LNCAP (cell line): ENCODE results near the gene GLYAT.

Source experiments
- TF ChIP-seq, protein P1 (sequence below): fragments of 450-650 bp; IDR thresholded peaks from 2 replicates; pipeline ENCODE4 v1.5.1; 2017; ENCODE audit warnings: mild to moderate bottlenecking

GLYAT gene

GRCh38 chr11:58763120-58763490 is 31.4 kb upstream of the GLYAT start:
- TF ChIP-seq, protein P1, sequence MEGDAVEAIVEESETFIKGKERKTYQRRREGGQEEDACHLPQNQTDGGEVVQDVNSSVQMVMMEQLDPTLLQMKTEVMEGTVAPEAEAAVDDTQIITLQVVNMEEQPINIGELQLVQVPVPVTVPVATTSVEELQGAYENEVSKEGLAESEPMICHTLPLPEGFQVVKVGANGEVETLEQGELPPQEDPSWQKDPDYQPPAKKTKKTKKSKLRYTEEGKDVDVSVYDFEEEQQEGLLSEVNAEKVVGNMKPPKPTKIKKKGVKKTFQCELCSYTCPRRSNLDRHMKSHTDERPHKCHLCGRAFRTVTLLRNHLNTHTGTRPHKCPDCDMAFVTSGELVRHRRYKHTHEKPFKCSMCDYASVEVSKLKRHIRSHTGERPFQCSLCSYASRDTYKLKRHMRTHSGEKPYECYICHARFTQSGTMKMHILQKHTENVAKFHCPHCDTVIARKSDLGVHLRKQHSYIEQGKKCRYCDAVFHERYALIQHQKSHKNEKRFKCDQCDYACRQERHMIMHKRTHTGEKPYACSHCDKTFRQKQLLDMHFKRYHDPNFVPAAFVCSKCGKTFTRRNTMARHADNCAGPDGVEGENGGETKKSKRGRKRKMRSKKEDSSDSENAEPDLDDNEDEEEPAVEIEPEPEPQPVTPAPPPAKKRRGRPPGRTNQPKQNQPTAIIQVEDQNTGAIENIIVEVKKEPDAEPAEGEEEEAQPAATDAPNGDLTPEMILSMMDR, result no peak

DNA sequence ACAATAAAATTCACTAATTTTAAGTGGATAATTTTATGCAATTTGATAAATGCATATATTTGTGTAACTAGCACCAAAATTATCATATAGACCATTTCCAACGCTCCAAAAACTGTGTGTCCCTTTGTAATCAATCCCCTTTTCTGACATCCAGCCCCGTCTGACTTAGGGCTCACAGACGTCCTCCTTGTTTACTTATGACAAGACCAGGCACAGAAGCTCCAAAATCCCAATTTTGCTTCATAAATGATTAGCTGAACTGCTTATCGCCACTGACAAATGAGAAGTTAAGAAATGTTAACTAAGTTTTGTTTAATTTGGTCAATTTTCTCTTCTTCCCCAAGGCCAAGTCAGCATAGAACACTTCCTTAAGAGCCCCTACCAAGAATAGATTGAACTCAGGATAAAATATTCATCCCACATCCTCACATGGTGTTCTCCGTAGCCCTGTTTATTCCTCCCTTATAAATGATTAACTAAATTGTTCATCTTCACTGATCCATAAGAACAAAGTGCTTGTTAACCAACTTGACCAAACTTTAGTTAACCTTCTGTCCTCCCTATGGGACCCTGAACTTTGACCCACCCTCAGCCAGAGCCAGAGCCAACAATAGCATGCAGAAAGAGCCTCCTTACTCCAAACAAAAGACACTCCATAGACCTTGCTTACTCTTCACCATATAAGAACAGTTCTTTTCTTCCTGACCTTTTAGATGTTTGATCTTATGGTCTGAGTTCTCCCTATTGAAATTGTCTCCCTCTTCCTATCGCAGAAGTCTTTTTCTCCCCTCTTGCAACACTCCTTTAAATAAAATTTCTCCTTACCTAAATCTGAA is 30.8 kb upstream of the GLYAT start:
- TF ChIP-seq, protein P1, result no peak

GRCh38 chr11:58757439-58757838 is 25.7 kb upstream of the GLYAT start:
- TF ChIP-seq, protein P1, result no peak

- TF ChIP-seq, protein P1, result no peak
Measured at GRCh38 chr11:58745705-58746364, 14.1 kb upstream of the GLYAT start.

DNA sequence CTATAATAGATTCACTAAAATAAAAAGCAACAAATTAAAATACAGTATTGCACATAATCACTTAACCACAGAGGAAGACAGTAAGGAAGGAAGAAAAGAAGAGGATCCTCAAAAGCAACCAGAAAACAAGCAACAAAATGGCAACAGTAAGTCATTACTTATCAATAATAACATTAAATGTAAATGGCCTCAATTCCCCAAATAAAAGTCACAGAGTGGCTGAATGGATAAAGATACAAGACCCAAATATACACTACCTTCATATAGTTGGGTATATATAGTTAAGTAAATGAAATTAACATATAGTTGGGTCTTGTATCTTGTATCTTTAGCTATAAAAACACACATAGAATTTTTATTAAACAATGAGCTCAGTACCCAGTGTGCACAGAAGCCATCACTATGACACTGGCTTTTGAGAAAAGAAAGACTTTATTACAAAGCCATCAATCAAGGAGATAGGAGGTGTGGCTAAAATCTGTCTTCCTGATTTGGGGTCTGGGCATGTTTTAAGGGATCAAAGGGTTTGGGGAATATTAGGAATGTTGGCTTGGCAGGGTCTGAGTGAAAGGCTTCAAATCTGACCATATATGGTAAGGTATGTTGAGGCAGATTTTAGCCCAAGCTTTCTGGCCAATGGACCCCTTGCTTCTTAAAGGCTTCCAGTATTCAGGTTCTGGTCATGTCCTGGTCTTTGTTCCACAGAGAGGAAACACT is 13.4 kb upstream of the GLYAT start:
- TF ChIP-seq, protein P1, result no peak

- TF ChIP-seq, protein P1, result no peak
Measured at GRCh38 chr11:58742981-58743880, 11.5 kb upstream of the GLYAT start.

GRCh38 chr11:58742140-58742539 is 10.4 kb upstream of the GLYAT start:
- TF ChIP-seq, protein P1, result no peak
